GM23248 (cell line): ENCODE results near the gene TMEM184B. TPM values are rescaled to one million over a fixed set of nuclear protein-coding genes. Genes with fewer than 3 reads are reported as not detected.
A peak's percentile ranks its signal among the peaks of the same experiment; 100 is the strongest.

Experiments used
- DNase-seq: peaks from one replicate; pipeline ENCODE4 v3.0.0-alpha.2; 2015
- H2AFZ ChIP-seq: fragments of 200-600 bp; sonication (generic); 2 replicates; pipeline ENCODE4 v1.6.1; 2016; ENCODE audit warnings: antibody characterized with exemption
- H3F3A ChIP-seq: fragments of 200-600 bp; sonication (generic); 2 replicates; pipeline ENCODE4 v1.6.1; 2016; ENCODE audit warnings: mild to moderate bottlenecking, antibody characterized with exemption, mixed run types; ENCODE audit not compliant: insufficient read depth
- H3K27ac ChIP-seq: fragments of 200-600 bp; sonication (generic); 2 replicates; pipeline ENCODE4 v1.5.1; 2016; ENCODE audit warnings: mild to moderate bottlenecking
- H3K27me3 ChIP-seq: fragments of 200-600 bp; sonication (generic); replicated peaks from 2 replicates; pipeline ENCODE4 v1.6.1; 2016; ENCODE audit warnings: mild to moderate bottlenecking; ENCODE audit not compliant: insufficient read depth
- H3K36me3 ChIP-seq: fragments of 200-600 bp; sonication (generic); 2 replicates; pipeline ENCODE4 v1.6.1; 2016; ENCODE audit warnings: low read depth, mild to moderate bottlenecking
- H3K4me1 ChIP-seq: fragments of 200-600 bp; sonication (generic); 2 replicates; pipeline ENCODE4 v1.6.1; 2016; ENCODE audit warnings: mild to moderate bottlenecking; ENCODE audit not compliant: insufficient read depth
- H3K4me2 ChIP-seq: fragments of 200-600 bp; sonication (generic); one replicate; pipeline ENCODE4 v1.6.1; 2016; ENCODE audit warnings: mild to moderate bottlenecking; ENCODE audit not compliant: unreplicated experiment
- H3K4me3 ChIP-seq: fragments of 200-600 bp; sonication (generic); 2 replicates; pipeline ENCODE4 v1.5.1; 2016; ENCODE audit warnings: mild to moderate bottlenecking
- H3K79me2 ChIP-seq: fragments of 200-600 bp; sonication (generic); 2 replicates; pipeline ENCODE4 v1.6.1; 2016; ENCODE audit warnings: mild to moderate bottlenecking; ENCODE audit not compliant: insufficient read depth
- H3K9ac ChIP-seq: fragments of 200-600 bp; sonication (generic); 2 replicates; pipeline ENCODE4 v1.6.1; 2016; ENCODE audit warnings: mild to moderate bottlenecking
- H3K9me2 ChIP-seq: fragments of 200-600 bp; sonication (generic); 2 replicates; pipeline ENCODE4 v1.6.1; 2016; ENCODE audit warnings: mixed run types, mild to moderate bottlenecking, moderate library complexity; ENCODE audit not compliant: insufficient read depth
- H3K9me3 ChIP-seq: fragments of 200-600 bp; sonication (generic); one replicate; pipeline ENCODE4 v1.6.1; 2017; ENCODE audit warnings: low read depth
- H4K20me1 ChIP-seq: fragments of 200-600 bp; sonication (generic); 2 replicates; pipeline ENCODE4 v1.6.0; 2016; ENCODE audit not compliant: insufficient read depth
- EZH2 ChIP-seq: fragments of 200-600 bp; sonication (generic); IDR thresholded peaks from 2 replicates; pipeline ENCODE4 v1.6.1; 2018; ENCODE audit warnings: antibody characterized with exemption, mild to moderate bottlenecking; ENCODE audit not compliant: insufficient read depth, poor library complexity, severe bottlenecking
- EZH2phosphoT487 ChIP-seq: fragments of 200-600 bp; sonication (generic); IDR thresholded peaks from 2 replicates; pipeline ENCODE4 v1.6.1; 2018; ENCODE audit warnings: antibody characterized with exemption, moderate library complexity, mild to moderate bottlenecking, low read depth; ENCODE audit not compliant: insufficient read depth
- WGBS, 2 experiments: methylation state at CpG; one replicate each; pipeline ENCODE4 v1.1.6; 2015 to 2017; ENCODE audit warnings: low lambda C conversion rate in 2 of 2, low coverage in 1 of 2; ENCODE audit errors: missing lambda C conversion rate in 2 of 2; 5-methylcytosine and 5-hydroxymethylcytosine counted together
- in situ Hi-C: fragments of 300-500 bp; cut with MboI; formaldehyde crosslinking; loops from 2 replicates; pipeline ENCODE4 v1.15.0; 2020
- polyA plus RNA-seq: library from polyadenylated mRNA; unstranded; fragments of >200 nt; fragmentation: Nextera tagmentation; extraction: Ambion mirVana; gene quantifications from 2 replicates; pipeline ENCODE4 v1.2.1, GENCODE V29; 2016
- total RNA-seq: library from RNA; depleted of rRNA; stranded (reverse); fragments of >200 nt; shearing (Covaris generic); gene quantifications from 2 replicates; pipeline ENCODE4 v1.2.3, GENCODE V29; 2014

TMEM184B gene
- total and polyA plus RNA-seq, 2 experiments from 2014 or later: 83.7 to 91.0 TPM

DNA sequence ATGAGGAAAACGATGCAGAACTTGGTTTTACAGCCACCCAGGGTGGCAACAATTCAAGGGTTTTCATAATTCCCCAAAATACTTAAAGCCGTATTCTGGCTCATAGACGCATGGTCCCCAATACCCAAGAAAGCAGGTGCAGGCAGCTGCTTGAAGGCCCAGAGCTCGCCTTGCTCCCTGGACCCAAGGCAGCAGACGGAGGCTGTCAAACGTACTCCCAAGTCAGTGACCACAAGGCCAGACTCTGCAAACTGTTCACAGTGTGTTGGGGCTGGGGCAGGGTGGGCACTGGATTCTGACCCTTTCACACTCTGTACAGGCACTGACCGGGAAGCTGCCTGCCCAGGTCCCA lies 21.5 kb downstream of the TMEM184B start:
- DNase-seq: no peak
- 63 to 70% methylated on average over 7 of the region's 7 CpGs for WGBS, 2 experiments
- no peaks in the 10 kb centered on the region for H3K9me3 ChIP-seq
- in situ Hi-C loops: no loop called here
- no peak overlapping the region for H3K27ac ChIP-seq
- no peaks in the 10 kb centered on the region; the same call in 1 of the 2 replicates for H3K36me3 ChIP-seq
- peaks cover 100% of the 10 kb centered on the region for H3K79me2 ChIP-seq
- no peak for TF ChIP-seq EZH2phosphoT487
- TF ChIP-seq EZH2: no peak
- H3K4me1 ChIP-seq: peaks cover 8% of the 10 kb centered on the region
- no peaks in the 10 kb centered on the region for H3K9me2 ChIP-seq
- H3K9ac ChIP-seq: no peak overlapping the region
- 0 out of 2 replicates have a peak, but pooled peaks cover 3% of the 10 kb centered on the region for H4K20me1 ChIP-seq
- no peaks in the 10 kb centered on the region for H3K27me3 ChIP-seq
- H3F3A ChIP-seq: peaks cover 11% of the 10 kb centered on the region
- H2AFZ ChIP-seq: no peak overlapping the region
- H3K4me3 ChIP-seq: no peak overlapping the region
- H3K4me2 ChIP-seq: no peak overlapping the region

DNA sequence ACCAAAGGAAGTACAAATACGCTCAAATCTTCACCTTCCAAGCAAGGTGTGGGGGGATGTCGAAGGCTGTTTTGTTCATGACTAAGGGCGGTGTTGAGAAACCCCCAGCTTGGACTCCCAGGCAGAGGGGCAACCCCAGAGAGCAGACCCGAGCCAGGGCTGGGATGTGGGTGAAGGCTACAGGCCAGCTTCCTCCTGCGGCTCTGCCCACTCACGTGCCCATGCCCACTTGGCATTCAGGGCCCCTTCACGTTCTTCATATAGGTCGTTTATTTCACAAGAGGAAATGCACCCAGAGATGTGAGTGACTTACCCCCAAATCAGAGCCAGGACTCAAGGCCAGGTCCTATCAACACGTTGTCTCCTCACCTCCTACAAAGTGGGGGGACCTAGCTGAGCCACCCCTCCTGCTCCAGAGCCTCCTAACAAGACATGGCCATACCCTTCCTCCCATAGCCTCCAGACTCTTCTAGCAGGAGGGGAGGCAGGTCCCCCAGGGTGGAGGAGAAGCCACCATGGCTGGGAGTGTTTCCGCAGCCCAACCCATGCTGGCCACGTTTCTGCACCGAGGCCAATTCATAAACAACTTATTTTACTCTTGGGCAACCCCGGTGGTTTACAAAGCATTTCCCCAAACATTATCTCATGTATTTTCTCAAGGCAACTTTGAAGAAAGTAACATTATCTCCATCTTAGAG lies 22.0 kb downstream of the TMEM184B start:
- H2AFZ ChIP-seq: no peak overlapping the region
- no peak overlapping the region for H3K4me2 ChIP-seq
- peak overlapping the region; percentile 25; the same call in 1 of the 2 replicates for H3K27ac ChIP-seq
- H3K27me3 ChIP-seq: no peaks in the 10 kb centered on the region
- H3K4me1 ChIP-seq: 0 out of 2 replicates have a peak, but pooled peaks cover 5% of the 10 kb centered on the region
- no peaks in the 10 kb centered on the region for H3K9me2 ChIP-seq
- no peaks in the 10 kb centered on the region for H3K9me3 ChIP-seq
- peaks cover 6% of the 10 kb centered on the region; the same call in 1 of the 2 replicates for H3F3A ChIP-seq
- no peak overlapping the region for H3K9ac ChIP-seq
- 0 out of 2 replicates have a peak, but pooled peaks cover 3% of the 10 kb centered on the region for H4K20me1 ChIP-seq
- WGBS, 2 experiments: 41 to 42% methylated on average over 13 of the region's 13 CpGs
- peaks cover 99% of the 10 kb centered on the region for H3K79me2 ChIP-seq
- no peak for TF ChIP-seq EZH2phosphoT487
- TF ChIP-seq EZH2: no peak
- DNase-seq: peak; percentile 36
- in situ Hi-C loops: no loop called here
- no peak overlapping the region for H3K4me3 ChIP-seq
- no peaks in the 10 kb centered on the region; the same call in 1 of the 2 replicates for H3K36me3 ChIP-seq

DNA sequence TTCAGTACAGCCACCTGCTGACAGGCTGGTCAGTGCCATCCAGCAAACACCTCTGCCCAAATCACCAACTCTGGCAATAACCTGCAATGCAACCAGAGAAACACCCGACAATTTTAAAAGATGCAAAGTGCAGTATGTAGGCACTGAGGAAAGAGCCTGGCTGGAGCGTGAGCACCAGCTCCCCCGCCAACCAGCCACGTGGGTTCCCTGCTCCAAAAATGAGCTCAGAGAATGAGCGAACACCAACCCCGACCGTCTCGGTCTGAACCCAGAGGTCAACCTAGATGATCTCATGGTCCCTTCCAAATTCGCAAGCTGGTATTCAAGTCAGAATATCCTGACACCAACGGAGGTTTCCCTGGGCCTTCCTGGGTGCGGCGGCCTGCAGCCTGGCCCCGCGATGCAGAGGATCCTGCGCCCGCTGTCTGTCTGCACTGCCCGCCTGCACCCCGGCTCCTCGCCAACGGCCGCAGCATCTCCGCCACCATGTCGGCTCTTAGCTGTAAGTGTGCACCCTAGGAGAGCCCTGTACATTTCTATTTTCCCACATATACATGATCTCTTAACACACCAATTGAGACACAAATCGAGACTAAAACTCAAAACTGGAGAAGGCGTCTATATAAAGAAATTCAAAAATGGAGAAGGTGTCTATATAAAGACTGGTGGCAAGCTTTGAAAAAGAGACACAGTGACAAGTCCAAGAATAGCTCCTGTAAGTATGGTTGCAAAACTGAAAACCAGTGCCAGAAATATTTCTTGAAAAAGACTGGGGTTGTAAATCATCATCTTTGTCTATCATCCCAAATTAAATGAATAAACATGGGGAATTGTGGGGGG lies 22.8 kb downstream of the TMEM184B start:
- in situ Hi-C loops: no loop called here
- Histone ChIP-seq H4K20me1 (0 out of 2 replicates have a peak, but pooled peaks cover 3% of the 10 kb centered on the region), H2AFZ (no peak overlapping the region), H3K36me3 (no peaks in the 10 kb centered on the region; the same call in 1 of the 2 replicates), H3K4me2 (no peak overlapping the region), H3K9me3 (no peaks in the 10 kb centered on the region), H3K9me2 (no peaks in the 10 kb centered on the region), H3K79me2 (peaks cover 92% of the 10 kb centered on the region), H3K9ac (no peak overlapping the region), H3K4me3 (no peak overlapping the region), H3K27me3 (no peaks in the 10 kb centered on the region), H3K27ac (no peak overlapping the region), H3F3A (no peaks in the 10 kb centered on the region), H3K4me1 (0 out of 2 replicates have a peak, but pooled peaks cover 5% of the 10 kb centered on the region)
- TF ChIP-seq EZH2: no peak
- no peak for TF ChIP-seq EZH2phosphoT487
- DNase-seq: no peak
- 92 to 93% methylated on average over 25 of the region's 25 CpGs for WGBS, 2 experiments

DNA sequence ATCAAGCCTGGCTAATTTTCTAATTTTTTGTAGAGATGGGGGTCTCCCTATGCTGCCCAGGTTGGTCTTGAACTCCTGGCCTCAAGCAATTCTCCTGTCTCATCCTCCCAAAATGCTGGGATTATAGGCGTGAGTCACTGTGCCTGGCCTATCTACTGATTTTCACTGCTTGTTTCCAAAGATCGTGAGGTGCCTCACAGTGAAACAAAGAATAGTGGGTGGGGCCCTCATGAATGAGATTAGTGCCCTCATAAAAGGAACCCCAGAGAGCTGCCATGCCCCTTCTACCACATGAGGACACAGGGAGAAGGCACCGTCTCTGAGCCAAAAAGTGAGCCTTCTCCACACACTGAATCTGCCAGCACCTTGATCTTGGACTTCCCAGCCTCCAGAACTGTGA lies 23.5 kb downstream of the TMEM184B start:
- H3K4me2 ChIP-seq: no peak overlapping the region
- H2AFZ ChIP-seq: no peak overlapping the region
- no peaks in the 10 kb centered on the region for H3K27me3 ChIP-seq
- H3K9me3 ChIP-seq: no peaks in the 10 kb centered on the region
- in situ Hi-C loops: no loop called here
- TF ChIP-seq EZH2 (no peak), EZH2phosphoT487 (no peak)
- H3K79me2 ChIP-seq: peaks cover 92% of the 10 kb centered on the region
- peaks cover 5% of the 10 kb centered on the region; the same call in 1 of the 2 replicates for H3K36me3 ChIP-seq
- H3K9ac ChIP-seq: no peak overlapping the region
- H3K4me3 ChIP-seq: no peak overlapping the region
- 0 out of 2 replicates have a peak, but pooled peaks cover 3% of the 10 kb centered on the region for H4K20me1 ChIP-seq
- H3K9me2 ChIP-seq: no peaks in the 10 kb centered on the region
- H3K27ac ChIP-seq: no peak overlapping the region
- WGBS, 2 experiments: 96 to 97% methylated on average over 3 of the region's 3 CpGs
- 0 out of 2 replicates have a peak, but pooled peaks cover 5% of the 10 kb centered on the region for H3K4me1 ChIP-seq
- no peaks in the 10 kb centered on the region for H3F3A ChIP-seq
- no peak for DNase-seq
